GM18498 (cell line): ENCODE results near the gene SRPRA.
"Not testable (repeated sequence)": the region's sequence is repeated elsewhere in the genome, so short reads cannot be mapped to it uniquely, and the experiment has no call there.

Experiments used
- ATAC-seq: cut with Tn5 transposase; IDR thresholded peaks from one replicate; pipeline ENCODE4 v1.9.1; 2021; ENCODE audit warnings: mild to moderate bottlenecking, moderate library complexity; ENCODE audit not compliant: unreplicated experiment

The SRPRA gene

DNA sequence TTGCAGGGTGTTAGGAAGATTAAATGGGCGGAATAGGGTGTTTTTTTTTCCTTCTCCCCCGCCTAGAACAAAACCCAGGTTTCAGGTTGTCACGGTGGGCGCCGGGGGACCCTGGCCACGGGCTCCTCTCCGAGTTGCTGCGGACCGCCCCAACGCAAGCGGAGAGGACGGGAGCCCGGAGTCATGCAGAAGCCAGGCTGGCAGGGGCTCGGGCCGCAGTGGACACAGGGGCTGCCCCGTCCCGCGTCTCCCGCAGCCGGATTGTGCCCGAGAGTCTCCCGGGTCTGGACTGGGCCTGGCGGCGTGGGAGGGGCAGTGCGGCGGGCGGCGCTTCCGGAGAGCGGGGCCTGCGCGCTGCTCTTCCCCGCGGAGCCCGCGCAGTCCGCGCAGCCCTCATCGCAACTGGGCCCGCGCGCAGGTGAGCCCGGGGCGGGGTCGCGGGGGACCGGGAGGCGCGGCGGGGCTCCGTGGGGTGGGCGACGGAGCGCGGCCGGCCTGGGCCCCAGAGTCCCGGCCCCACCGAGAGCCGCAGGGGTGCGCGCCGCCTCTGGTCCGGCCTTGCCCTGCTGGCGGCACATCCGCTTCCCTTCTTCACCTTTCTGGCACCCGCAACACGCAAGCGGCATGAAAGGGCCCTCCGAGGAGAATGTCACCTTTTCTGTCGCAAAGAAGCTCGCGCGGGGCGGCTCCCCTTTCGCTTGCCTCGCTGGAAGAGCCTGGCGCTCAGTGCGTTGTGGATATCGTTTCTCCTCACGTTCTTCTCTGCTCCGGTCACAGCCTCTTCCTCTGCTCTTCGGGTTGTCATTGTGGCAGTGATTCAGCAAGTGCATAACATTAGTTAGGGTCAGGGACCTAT is 14.3 kb upstream of the SRPRA start, which contains the start of gene TIRAP:
Gene TIRAP, plus strand, starts transcription at position 358 of the 856 bp plus-strand sequence. CDS start 7,802 bp downstream, outside the sequence.
- peak; percentile 69 for ATAC-seq

DNA sequence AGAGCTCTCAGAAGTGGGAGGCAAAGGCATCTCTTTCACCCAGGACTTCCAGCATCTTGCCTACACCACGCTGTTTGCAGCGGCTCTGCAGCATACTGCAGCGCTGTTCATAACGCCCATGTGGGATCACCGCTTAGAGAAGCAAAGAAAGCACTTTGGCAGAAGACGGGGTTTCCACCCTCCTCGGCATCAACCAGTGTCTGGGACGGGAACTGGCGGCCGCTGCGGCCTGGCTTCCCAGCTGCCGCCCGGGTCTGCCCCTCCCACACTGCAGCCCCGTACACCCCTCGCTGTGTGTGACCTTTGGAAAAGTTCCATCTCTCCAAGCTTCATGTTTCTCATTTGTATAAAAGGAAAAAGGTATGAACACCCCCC is 13.7 kb upstream of the SRPRA start:
- ATAC-seq, result peak; percentile 21

DNA sequence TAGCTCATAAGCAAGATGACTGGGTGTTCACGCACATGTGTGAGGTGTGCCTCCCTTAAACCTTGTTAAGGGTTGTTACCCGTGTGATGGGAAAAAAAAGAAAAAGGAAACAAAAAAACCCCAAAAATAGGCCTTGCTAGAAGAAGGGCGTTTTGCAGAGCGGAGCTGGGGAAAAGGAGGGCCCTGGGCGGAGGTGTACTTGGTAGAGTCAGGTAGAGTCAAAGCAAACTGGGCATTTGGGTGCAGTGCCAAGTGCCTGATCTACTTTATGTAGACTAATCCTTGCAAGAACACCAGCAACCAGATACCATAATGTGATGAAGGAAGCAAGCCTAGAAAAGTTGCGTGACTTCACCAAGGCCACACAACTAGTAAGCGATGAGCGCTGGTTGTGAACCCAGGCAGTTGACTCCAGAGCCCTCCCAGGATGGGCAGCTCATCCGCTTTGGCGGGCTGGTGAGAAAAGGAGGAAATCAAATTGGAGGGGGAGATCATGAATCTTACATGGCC is 13.0 kb upstream of the SRPRA start:
- no peak for ATAC-seq

DNA sequence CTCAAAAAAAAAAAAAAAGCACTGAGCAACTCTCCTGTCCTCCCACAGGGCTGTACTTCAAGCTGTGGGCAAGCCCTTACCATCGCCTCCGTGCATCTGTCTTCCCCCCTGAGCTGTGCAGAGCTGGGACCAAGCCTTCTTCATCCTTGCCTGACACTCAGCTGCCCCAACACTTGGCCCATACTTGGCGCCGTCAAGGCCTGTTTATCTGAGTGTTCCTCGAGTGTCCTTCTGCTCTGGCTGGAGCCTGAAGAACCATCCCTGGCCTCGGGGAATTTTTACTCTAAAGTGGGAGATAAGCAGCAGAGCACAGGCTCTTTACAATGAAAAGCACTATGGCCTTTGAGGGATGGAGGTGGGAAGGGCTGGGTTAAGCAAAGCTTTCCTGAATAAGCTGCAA is 12.6 kb upstream of the SRPRA start:
- ATAC-seq, result no peak

DNA sequence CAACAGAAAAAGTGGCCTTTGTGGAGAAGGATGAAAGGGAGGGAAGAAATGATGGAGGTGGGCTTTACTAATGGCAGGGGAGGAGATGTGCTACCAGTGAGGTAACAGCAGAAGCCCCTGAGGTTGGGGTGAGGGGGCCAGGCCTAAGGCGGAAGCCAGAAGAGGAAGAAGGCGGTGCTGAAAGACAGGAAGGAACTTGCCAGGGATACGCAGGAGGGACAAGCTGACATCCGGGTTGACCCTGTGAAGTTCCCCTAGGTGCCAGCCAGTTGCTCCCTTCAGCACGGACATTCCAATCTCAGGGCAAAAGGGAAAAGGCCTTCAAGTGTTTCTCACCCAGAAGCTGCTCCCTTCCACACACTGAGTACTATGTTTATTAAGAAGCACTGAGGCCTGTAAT is 11.9 kb upstream of the SRPRA start:
- ATAC-seq, result no peak

DNA sequence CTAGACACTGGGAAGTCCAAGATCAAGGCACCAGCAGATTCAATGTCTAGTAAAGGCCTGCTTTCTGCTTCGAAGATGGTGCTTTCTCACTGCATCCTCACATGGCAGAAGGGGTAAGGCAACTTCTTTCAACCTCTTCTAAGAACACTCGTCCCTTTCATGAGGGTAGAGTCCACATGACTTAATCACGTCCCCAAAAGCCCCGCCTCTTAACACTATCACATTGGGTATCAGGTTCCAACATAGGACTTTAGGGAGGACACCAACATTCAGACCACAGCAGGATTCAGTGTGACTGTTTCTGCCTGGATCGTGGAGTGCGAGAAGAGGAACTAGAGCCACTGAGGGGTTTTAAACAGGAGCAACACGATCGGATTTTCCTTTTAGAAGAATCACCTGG is 10.5 kb upstream of the SRPRA start:
- ATAC-seq, result no peak

DNA sequence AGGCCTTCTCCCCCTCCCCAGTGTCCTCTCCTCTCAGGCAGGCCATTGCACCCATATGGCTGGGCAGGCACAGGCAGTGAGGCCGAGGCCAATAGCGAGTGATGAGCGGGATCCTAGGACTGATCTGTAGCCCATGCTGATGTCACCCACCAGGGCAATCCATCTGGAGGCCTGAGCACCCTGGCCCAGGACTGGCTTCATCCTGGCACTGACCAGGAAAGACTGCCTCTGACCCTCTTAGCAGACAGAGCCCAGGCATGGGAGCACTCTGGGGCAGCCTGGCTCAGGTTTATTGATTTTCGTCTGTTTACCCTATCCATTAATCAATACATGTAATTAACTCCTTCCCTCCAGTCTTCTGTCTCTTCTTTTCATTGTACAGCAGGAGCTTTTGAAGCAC is 9.1 kb upstream of the SRPRA start:
- no peak for ATAC-seq

DNA sequence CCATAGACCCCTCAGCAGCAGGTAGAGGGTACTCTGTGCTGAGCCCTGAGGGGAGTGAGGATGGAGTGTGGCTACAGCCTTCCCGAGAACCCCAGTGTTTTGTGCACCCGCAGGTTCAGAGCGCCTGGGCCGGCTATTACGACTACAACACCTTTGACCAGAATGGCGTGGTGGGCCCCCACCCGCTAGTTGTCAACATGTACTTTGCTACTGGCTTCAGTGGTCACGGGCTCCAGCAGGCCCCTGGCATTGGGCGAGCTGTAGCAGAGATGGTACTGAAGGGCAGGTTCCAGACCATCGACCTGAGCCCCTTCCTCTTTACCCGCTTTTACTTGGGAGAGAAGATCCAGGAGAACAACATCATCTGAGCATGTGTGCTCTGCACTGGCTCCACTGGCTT is 8.6 kb upstream of the SRPRA start:
- no peak for ATAC-seq

DNA sequence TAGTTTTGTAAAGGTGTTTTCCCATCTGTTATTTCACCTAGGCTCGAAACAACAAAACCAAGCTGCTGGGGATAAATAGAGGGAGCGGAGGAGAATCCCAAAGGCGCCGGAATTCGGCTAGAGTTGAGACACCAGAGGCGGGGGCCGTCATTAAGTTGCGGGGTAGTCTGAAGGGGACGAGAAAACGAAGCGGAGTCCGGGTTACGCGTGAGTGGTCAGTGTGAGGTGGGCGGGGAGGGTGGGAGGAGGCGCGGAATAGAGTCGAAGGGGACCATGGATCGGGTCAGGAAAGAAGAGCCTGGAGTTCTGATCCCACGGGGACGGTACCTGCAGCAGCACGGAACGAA is 361 bp downstream of the SRPRA start:
- no peak for ATAC-seq

DNA sequence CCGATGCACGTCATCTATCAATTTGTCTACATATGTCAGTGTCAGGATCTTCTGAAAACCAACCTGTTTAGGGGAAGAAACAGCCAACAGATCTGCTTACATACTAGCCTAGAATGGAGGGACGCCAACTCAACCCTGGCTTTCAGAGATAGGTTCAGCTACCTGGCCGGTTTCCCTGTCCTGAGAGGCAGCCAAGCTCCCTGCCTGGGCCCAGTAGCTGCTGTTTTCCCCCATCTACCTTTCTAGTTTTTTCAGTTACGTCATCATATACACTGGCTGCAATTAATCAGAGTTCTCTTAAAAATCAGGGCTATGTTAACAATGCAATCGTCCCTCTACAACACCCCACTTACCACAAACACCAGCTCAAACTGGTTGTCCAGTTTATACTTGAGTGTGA is 1.0 kb downstream of the SRPRA start:
- ATAC-seq, result no peak

DNA sequence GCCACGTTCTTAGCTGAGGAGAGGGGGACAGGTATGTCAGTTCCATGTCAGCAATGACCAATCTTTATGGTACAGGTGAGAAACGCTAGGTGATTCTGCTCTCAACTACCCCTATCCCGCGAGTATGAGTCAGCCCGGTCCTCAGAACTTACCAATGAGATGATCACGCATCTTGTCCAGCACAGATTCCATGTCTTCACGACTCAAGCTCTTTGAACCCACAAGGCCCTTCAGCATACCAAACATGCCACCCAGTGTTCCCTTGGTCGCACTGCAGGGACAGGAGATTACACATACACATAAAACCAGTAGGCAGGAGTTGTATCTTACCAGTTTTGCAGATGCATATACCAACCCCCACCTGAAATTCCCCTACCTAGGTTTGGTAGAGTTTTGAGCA is 2.9 kb downstream of the SRPRA start:
- no peak for ATAC-seq

DNA sequence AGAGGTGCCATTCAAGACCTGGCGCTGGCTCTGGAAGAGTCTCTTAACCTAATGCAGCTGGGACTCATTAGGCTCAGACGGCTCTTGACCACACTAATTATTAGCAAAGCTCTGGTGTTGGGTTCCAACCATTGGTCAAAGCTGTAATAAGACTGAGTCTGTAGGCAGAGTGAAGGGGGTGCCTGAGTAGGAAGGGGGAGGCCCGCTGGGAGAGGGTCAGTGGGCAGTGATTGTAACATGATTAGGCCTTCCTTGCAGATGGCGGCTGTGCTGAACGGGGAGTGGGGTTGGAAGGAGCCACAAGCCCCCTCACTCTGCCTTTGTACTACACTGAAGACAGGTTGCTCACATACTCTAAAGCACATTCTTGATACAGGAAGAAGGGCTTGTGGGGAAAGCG is 5.2 kb downstream of the SRPRA start:
- ATAC-seq, result no peak

DNA sequence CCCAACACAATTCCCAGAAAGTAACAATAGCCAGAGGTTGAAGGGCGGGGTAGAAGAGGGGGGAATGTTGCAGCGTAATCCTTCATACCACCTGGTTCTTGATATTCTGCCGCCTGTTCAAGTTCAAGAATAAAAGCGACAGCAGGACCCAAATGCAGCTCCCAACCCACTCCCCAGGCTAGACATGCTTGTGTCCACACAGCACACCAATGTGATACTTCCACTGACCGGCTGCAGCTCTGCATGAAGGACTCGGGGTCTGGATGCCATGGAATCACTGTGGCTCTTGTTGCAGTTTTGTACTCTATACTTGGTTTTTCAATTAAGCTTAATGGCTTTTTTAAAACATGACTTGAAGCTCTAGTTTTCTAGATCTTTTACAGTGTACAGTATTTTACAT is 6.5 kb downstream of the SRPRA start:
- ATAC-seq, result no peak

DNA sequence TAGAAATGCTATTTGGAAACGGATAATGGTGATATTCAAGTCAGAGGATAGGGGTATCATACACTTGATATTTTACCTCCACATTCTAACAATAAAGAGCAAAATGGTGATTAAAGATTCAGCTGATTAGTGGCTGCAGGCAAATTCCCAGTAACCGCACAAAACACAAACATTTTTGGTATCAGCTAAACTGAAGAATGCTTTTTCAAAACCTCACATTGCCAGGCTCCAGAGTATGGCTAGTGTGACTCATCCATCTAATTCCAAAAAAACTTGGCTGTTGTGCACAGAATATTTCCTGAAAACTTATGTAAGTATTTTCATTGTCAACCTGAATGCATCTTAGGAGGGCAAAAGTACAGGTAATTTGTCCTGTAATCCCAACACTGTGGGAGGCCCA is 10.9 kb downstream of the SRPRA start:
- ATAC-seq, result no peak

DNA sequence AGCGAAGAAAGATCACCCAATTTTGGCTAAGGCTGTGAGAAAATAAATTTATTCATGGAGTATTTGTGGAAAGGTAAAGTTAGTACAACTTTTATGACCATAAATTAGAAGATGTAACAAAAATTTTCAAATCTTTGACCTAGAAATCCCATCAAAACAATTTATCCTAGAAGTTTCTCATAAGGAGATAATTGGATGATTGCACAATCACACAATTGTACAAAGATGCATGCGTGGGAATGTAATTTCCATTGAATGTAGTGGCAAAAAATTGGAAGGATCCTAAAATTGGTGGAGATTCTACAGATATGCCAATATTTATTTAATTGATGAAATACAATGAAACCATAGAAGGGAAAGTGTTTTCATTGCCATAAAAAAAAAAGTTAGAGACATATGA is 11.6 kb downstream of the SRPRA start:
- ATAC-seq, result no peak

DNA sequence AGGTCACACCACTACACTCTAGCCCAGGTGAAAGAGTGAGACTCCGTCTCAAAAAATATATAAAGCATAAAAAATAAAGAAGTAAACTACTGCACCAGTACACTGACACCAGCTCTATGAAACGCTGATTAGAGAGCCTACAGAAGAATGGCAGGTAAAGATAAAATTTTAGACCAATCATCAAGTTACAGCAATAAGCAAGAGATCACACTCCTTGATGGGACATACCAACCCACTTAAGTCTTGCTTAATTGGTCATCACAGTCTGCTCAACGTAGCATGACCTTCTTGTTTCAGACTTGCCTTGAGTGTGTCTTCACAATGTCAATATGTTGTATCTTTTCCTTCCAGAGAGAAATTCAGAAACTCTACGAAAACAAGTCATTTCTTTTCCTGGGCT is 12.5 kb downstream of the SRPRA start:
- no peak for ATAC-seq

DNA sequence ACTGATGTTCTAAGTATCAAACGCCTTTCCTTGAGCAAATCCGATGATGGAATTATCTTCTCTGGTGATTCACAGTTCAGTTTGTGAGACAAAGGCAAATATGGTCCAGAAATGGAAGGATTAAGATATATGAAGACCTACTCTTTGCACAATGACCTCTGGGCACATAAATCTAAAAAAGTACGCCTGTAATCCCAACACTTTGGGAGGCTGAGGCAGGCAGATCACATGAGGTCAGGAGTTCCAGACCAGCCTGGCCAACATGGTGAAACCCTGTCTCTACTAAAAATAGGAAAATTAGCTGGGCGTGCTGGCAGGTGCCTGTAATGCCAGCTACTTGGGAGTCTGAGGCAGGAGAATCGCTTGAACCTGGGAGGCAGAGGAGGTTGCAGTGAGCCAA is 13.2 kb downstream of the SRPRA start:
- not testable (repeated sequence) for ATAC-seq

DNA sequence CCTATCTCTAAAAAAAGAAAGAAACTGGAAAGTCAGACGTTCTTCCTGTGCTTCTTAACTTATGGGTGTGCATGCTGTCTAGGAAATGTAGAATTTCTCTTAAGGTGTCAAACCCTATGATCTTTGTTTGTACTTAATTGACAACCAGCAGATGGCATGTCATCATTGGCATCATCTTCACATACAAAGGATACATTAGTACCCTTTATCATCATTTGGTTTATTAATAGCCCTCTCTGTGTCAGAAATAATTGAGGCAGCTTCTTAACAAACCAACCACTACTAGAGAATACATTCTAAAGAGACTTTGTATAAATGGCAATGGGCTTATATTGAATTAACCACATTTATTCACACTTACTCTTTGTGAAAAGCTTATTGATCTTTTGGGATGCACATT is 13.9 kb downstream of the SRPRA start:
- ATAC-seq, result no peak

DNA sequence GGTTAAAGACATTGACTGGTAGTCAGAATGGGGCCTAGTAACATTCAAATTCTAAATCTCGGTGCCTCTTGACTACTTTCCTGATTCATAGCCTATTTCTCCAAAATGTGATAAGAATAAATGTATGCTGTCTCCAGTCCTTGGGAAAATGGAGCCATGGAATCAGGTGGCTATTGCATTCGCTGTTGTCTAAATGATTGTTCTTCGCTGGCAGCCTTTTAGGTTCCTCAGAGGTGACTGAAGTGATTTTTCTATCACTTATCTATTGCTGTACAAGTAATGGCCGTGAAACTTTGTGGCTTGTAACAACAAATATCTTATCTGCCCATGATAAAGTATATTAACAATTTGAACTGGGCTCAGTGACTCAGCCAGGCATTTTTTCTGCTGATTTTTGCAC is 15.4 kb downstream of the SRPRA start:
- no peak for ATAC-seq

DNA sequence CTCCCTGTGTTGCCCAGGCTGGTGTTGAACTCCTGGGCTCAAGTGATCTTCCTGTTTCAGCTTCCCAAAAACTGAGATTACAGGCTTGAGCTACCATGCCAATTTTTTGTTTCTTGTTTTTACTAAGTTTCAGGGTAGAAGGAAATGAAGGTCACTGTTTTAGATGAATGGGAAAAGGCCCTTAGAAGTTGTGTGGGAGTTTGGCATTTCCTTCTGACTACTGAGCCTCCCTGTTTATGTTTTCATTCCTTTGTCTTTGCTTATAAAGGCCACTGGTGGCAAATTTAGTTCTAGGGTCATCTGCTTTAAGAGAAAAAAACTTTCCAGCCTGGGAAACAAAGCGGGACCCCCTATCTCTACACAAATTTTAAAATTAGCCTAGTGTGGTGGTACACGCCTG is 22.1 kb downstream of the SRPRA start:
- no peak for ATAC-seq

DNA sequence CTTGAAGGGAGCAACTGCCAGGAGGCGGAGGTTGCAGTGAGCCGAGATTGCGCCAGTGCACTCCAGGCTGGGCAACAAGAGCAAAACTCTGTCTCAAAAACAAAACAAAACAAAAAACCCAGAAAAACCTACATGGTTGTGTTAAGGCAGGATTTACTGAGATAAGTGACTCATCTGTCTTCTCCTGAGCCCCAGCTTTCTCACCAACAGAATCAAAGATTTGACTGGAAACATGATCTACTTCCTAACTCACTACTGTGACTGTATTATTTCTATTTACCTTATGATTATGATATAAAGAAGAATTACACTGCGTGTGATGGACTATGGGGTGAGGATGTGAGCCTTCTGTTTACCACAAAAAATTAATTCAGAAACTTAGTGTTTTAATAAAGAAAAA is 35.3 kb downstream of the SRPRA start:
- ATAC-seq, result no peak

DNA sequence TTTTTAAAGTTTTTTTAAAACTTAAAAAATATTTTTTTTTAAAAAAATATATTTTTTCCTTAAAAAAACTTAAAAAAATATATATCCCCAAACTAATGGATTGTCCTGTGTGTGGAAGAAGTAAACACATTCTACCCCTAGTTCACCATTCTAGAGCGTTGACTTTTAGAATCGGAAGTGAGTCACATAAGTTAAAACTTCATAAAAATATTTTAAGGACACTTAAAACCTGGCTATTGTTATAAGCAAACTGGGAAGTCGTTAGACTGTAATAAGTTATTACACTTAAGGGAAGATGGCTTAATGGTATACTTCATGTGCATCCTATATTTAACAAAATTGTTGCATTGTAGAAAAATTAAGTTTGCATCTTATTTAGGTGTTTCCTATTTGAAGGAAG is 36.0 kb downstream of the SRPRA start:
- ATAC-seq, result no peak
